T47D (cell line): ENCODE data around the gene SULT2B1.

Source experiments
- DNase-seq, 2 experiments: peaks; one replicate each; pipeline versions ENCODE4 v3.0.0 to v3.0.0-alpha.2; 2011 to 2012; ENCODE audit warnings: low read depth in 1 of 2, low spot score in 1 of 2
- JUND ChIP-seq: IDR thresholded peaks from 2 replicates; pipeline ENCODE4 v1.6.1; 2012; ENCODE audit warnings: low read depth
- in situ Hi-C: cut with HindIII; loops from 2 replicates; pipeline ENCODE4 v1.10.0; 2016; ENCODE audit warnings: low sequenced_read_pairs, low pct_unique_long_range_greater_than_20kb

Gene SULT2B1

GRCh38 chr19:48578891-48579290 is 26.9 kb downstream of the SULT2B1 start:
- TF ChIP-seq JUND: no peak
- no peak for DNase-seq
- in situ Hi-C loops: no loop called here

- no peak for TF ChIP-seq JUND
- DNase-seq: peak in 1 of 2 experiments; percentile 42
- in situ Hi-C loops: no loop called here
Observed at GRCh38 chr19:48582168-48582567, 30.2 kb downstream of the SULT2B1 start.

GRCh38 chr19:48587387-48587786 is 35.4 kb downstream of the SULT2B1 start:
- in situ Hi-C loops: no loop called here
- TF ChIP-seq JUND: no peak
- DNase-seq: no peak

GRCh38 chr19:48588670-48589401 is 36.9 kb downstream of the SULT2B1 start:
- no peak for TF ChIP-seq JUND
- peak; percentile 67 to 80 for DNase-seq
- in situ Hi-C loops: no loop called here

GRCh38 chr19:48591021-48591420 is 39.0 kb downstream of the SULT2B1 start:
- no peak for TF ChIP-seq JUND
- in situ Hi-C loops: no loop called here
- DNase-seq: no peak

GRCh38 chr19:48595171-48595570 is 43.2 kb downstream of the SULT2B1 start:
- DNase-seq: no peak
- TF ChIP-seq JUND: no peak
- in situ Hi-C loops: no loop called here

- in situ Hi-C loops: no loop called here
- no peak for TF ChIP-seq JUND
- DNase-seq: no peak
Observed at GRCh38 chr19:48595833-48596232, 43.9 kb downstream of the SULT2B1 start.

- in situ Hi-C loops: no loop called here
- TF ChIP-seq JUND: no peak
- no peak for DNase-seq
Observed at GRCh38 chr19:48596237-48596636, 44.3 kb downstream of the SULT2B1 start.

GRCh38 chr19:48596679-48597465 is 44.9 kb downstream of the SULT2B1 start:
- no peak for DNase-seq
- in situ Hi-C loops: no loop called here
- TF ChIP-seq JUND: no peak

GRCh38 chr19:48598996-48599700 is 47.2 kb downstream of the SULT2B1 start:
- TF ChIP-seq JUND: no peak
- in situ Hi-C loops: no loop called here
- no peak for DNase-seq

GRCh38 chr19:48600679-48601417 is 48.9 kb downstream of the SULT2B1 start:
- TF ChIP-seq JUND: no peak
- DNase-seq: no peak
- in situ Hi-C loops: no loop called here

- TF ChIP-seq JUND: no peak
- in situ Hi-C loops: no loop called here
- DNase-seq: no peak
Observed at GRCh38 chr19:48603001-48603400, 51.0 kb downstream of the SULT2B1 start.

- no peak for DNase-seq
- in situ Hi-C loops: no loop called here
- TF ChIP-seq JUND: no peak
Observed at GRCh38 chr19:48603449-48603848, 51.5 kb downstream of the SULT2B1 start.
